ENCODE measurements around the gene LMTK3.
A peak's percentile ranks its signal among the peaks of the same experiment; 100 is the strongest.
"Not testable (repeated sequence)": the region's sequence is repeated elsewhere in the genome, so short reads cannot be mapped to it uniquely, and the experiment has no call there.

Gene LMTK3

DNA sequence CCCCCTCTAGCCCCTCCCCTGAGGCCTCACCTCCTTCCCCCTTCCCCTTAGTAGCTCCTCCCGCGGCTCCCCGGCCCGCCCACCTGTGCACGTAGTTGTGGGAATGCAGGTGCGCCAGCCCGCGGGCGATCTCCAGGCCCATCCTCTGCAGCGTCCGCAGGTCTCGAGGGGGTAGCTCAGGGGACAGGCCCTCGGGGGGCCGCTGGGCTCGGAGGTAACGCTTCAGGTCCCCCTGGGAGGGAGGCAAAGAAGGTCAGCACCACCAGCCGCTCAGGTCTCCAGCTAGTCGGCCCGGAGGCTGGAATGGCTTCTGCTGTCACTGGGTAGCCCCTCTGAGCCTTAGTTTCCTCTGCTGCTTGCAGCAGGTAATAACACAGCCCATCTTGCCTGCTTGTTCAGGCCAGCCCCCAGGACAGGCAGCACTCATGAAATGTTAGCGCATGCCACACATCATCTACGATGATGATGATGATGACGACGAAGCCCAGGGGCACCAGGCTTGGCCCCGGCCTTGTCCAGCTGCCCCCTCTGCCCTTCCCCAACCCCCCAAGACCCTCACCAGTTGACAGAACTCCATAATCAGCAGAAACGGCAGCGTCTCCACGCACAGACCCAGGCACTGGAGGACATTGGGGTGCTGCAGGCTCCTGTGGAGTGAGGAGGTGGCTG is 9.2 kb downstream of the LMTK3 start:
- DNase-seq = no peak

DNA sequence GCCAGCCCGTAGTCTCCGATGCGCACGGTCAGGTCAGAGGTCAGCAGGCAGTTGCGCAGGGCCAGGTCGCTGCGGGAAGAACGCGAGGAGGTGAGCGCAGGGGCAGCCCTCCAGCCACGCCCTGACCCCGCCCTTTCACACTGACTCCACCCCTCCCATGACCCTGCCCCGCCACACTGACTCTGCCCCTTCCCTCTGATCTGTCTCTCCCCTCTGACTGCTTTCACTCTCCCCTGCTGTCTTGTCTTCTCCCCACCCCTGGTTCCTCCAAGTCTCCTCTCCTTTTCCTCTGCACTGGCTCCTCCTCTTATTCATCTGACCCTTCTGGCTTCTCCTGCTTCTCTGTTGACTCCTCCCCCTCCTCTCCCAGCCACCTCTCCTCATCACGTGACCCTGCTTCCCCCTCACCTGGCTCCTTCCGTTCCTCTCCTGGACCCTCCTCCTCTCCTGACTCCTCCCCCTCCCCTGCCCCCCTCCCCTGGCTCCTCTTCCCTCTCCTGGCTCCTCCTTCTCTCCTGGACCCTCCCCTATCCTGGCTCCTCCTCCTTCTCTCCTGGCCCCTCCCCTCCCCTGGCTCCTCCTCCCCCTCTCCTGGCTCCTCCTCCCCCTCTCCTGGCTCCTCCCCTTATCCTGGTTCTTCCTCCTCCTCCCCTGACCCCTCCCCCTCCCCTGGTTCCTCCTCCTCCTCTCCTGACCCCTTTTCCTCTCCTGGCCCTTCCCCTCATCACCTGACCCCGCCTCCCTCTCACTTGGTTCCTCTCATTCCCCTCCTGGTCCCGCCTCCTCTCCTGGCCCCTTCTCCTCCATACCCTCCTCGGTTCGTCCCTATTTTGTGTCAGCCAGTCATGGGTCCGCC is 9.9 kb downstream of the LMTK3 start:
- peak; percentile 39 for DNase-seq

DNA sequence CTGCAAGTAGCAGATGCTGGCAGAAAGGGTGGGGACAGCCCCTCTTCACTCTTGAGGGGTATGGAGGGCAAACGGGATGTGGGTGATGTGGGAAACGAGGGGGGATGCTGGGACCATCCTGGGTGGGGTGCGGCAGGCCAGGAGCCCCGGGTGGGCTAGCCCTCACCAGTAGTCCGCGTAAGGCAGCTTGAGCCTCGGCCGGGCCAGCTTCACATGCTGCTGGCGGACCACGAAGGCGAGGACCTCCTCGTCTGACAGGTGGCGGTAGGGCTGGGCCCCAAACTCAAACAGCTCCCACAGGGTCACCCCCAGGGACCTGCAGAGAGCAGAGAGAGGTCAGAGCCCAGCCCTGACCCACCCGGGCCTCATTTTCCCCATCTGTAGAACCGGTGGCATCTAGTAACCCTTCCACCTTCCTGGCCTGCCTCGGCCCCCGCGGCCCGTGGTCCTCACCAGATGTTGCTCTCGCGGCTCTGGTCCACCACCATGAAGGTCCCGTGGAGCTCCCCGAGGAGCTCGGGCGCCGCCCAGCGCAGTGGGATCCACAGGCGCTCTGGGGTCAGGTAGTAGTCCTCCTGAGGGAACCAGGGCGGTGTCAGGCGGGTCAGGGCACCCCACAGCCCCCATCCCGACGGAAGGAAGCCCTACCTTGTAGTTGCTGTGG is 10.7 kb downstream of the LMTK3 start:
- DNase-seq = no peak

DNA sequence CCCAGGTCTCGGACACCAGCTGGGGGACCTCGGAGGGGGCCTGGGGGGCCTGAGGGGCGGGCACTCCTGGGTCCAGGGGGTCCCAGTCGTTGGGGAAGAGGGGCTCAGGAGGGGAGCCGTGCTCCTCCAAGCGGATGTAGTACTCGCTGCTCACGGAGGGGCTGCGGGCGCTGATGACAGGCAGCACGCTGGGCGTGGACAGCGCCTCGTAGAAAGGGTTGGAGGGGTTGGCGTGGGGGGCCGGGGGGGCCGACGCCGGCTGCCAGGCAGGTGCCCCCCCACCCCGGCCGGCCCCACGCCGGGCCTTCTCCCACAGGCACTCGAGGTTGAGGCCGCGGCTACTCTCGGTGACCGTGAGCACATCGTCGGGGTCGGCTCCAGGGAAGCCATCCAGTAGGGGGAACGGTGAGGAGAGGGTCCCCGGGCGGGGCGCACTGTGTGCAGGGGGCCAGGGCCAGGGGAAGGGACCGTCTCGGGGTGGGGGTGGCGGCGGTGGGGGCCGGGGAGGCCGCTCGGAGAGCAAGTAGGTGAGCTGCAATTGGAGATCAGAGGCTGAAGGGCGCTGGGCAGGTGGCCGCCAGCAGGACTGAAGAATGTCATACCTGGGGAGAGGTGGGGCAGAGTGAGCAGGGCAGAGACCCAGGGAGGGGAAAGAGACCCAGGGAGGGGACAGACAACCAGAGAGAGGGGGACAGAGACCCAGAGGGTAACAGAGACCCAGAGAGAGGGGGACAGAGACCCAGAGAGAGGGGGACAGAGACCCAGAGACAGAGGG is 12.1 kb downstream of the LMTK3 start:
- DNase-seq = no peak

DNA sequence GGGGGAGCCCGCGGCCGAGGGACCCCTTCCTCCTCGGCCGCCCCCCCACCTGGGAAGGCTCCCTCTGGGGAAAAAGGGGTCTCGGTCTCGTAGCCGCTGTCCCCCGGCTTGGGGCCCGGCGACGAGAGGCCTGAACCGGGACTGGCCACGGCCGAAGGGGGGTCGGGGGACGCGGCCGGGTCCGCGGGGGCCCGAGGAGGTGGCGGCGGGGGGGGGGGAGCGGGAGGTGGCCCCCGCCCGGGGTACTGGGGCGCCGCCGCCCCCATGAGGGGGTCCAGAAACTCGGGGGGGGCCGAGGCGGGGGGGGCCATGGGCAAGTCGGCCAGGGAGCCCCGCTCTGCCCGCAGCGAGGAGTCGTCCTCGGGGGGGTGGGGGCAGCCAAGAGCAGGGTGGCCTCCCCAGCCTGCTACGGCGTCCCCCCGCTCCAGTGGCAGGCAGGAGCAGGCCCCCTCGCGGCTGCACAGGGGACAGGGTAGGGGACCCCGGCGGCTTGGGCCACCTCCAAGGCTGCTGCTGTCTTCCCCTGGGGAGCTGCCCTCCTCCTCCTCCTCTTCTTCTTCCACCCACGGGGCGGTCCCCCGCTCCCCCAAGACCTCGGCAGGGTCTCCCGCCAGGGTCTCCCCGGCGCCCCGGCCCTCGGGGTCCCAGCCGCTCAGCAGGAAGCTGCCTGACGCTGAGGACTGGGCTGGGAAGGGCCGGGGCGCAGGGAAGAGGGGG is 12.9 kb downstream of the LMTK3 start:
- no peak for DNase-seq

DNA sequence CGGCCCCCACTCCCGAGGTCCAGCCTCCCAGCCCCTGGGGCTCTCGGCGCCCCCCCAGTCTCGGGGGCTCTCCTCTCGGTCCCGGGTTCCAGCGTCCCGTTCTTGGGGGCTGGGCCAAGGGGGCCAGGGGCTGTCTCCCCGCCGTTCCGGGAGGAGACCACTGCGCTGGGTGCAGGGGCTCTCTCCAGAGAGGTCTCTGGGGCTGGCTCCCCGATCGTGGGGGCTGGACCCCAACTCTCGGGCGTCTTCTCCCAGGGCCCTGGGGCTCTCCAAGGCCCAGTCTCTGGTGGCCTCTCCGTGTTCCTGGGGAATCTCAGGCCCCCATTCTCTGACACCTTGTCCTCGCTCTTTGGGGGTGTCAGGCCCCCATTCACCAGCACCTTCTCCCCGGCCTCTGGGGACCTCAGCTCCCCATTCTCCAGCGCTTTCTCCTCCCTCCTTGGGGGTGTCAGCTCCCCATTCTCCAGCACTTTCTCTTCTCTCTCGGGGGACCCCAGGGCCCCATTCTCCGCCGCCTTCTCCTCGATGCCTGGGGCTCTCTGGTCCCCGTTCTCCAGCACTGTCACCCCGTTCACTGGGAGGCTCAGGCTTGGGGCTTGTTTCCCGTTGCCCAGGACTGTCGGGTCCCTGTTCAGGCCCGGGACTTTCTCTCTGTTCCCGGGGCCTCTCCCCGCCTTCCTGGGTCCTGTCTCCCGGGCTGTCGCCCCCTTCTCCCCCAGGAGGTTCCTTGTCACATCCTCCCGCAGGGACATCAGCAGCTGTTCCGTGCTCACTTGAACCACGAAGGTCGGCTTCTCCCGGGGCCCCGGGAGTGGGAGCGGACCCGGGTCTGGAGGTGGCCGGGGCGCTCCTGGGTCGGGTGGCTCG is 13.7 kb downstream of the LMTK3 start:
- no peak for DNase-seq

DNA sequence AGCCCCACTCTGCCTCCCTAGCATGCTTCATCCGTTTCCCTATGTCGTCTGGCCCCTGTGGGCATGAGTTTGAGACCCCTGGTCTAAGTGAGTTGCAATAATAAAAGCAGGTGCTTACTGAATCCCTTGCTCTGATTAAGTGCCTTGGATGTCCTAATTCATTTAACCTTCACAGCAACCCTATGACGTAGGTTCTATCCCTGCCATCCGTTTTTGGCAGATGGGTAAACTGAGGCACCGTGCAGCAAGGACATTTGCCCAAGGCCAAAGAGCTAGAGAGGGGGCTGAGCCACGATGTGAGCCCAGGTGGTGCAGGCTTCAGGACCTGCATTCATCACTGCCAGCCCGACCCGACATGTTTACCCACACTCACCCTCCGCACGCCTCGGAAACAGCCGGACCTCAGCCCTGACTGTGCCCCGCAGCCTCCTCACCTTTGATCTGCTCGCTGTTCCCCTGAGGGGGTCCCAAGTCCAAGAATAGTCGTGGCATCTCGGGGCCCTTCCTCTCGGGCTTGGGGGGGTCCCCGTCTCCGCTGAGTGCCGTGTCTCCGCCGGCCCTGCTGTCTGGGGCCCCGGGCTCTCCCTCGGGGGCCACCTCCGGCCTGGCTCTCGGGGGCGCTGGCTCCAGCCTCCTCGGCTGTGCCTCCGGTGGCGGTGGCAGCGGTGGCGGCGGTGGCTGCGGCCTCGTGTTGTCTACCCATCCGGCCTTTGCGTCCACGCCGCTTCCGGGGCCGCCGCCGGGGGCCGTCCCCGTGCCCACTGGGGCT is 14.5 kb downstream of the LMTK3 start:
- no peak for DNase-seq

DNA sequence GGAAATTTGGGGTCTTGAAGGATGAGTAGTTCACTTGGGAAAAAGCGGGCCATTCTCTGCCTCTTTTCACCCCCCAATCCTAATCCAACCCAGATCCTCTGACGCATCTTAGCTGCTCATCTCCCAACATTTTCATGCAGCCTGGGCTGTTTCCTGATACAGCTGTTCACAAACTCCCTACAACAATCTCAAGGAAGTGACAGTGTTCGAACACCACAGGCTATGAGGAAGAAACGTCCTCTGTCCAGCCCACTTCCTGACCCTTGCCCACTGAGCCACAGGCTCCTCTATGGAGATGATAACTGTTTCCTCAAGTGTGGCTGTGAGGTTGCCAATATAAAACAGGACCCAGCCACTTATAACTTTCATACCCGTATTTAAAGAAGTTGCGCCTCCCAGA is 16.2 kb downstream of the LMTK3 start:
- no peak for DNase-seq

DNA sequence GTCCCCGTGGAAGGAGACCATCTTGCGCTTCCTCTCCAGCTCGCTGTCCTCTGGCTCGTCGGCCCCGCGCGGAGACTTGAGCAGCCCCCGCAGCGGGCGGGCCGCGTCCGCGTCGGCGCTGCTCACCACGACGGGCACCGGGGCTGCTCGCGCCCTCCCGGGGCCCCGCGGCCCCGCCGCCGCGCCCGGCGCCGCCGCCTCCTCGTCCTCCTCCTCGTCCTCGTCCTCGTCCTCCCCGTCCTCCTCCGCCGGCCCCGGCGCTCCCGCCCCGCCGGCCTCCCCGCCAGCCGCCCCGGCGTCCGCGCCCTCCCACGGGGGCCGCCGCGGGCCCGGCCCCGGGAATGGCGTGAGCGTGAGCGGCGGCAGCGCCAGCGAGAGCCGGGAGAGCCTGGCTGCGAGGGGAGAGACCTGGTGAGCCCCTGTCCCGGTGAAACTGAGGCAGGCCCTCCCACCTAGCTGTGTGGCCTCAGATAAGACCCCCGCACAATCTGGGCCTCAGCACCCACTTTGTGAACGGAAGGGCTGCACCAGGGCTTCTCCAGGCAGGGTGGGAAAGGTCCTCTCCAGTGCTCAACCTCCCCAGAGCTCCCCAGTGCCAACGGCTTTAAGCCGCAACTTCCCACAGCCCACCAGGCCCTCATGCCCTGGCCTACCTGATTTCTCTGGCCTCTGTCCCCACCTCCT is 17.8 kb downstream of the LMTK3 start:
- DNase-seq = no peak

DNA sequence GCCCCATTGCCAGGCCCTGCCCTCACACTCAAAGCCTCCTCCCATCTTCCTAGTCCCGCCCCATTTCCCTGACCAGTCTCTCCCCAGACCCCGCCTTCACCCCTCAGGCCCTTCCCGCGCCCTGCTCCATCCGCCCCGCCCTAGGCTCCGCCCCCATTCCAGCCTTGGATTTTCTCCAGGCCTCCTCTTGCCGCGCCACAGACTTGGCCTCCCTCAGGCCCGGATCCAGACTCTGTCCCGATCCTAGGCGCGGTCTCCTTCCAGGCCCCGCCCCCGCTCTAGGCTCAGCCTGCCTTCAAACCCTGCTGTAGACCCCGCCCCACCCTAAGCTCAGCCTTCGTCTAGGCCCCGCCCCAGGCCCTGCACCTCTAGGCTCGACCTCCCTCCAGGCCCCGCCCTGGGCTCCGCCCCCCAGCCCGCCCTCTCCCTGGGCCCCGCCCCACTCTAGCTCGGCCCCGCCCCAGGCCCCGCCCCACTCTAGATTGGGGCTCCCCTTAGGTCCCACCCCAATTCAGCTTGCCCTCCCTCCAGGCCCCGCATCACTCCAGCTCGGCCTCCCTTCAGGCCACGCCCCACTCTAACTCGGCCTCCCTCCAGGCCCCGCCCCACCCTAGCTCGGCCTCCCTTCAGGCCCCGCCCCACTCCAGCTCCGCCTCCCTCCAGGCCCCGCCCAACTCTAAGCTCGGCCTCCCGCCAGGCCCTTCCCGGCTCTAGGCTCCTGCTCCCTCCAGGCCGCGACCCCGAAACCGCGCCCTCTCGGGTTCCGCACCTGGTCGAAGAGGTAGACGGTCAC is 18.5 kb downstream of the LMTK3 start:
- peak; percentile 97 for DNase-seq

DNA sequence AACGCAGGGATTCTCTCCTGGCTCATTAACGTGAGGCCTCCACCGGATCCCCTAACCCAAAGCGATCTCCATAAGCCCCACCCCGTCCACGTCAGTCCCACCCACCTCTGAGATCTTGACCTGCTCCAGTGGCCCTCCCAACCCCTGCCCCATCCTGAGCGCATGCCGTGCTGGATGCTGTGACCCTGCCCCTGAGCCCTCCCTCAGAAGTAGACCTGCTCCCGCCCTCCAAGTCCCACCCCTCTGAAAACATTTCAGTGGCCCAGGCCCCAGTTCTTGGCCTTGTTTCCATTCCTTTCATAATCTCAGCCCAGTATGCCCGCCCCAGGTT is 19.9 kb downstream of the LMTK3 start:
- DNase-seq = no peak

DNA sequence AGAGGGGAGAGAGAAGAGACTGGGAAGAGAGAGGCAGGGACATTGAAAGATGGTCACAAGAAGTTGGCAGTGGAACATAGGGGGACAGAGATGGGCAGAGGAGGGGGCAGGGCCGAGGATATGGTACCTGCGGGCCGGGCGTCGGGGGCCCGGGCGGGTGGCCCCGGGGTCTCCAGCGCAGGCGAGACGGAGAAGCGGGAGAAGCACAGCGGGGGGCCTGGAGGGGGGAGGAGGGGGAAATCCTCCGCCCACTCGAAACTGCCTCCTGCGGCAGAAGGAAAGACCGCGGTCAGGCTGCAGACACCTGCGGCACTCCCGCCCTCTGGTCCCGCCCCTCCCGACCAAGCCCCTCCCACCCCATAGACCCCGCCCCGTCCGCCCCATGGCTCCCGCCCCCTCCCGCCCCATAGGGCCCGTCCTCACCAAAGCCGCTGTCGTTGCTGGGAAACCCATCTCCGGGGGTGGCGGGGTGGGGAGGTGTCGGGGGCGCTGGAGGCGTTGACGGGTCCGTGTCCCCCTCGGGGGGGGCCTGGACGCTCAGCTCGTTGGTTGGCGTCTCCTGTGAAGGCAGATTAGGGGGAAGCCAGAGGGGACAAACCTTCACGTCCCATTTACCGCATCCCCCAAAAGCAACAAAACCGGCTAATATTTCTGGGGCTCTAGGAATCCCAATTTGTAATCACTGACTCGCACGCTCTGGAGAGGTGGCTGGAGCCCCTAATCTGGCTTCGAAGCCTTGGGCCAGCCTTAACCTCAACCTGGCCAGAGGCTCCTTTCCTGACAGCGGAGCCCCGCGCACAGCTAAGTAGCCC is 20.4 kb downstream of the LMTK3 start:
- no peak for DNase-seq

DNA sequence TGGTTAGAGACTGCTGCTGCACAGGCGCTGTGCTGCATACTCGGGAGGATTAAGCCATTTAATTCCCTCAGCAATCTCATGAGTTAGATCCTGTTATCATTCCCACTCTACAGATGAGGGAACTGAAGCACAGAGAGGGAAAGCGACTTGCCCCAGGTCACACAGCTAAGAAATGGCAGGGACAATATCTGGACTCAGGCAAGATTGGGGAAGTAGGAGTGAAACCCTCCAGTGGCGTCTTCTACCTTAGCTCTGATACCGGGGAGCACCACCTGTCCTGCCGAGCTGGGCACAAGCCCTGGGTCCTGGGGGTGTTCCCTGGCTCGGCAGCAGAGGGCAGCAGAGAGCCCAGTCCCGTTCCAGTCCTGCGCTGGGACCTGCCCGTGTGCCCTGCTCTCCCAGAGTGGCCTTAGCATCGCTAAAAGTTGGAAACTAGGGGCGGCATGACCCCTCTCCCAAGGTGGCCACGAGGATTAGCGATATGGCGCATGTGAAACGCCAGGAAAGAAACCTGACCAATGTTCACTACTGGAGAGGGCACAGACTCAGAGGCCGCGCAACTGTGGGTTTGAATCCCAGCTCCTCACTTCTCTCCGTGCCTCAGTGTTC is 21.9 kb downstream of the LMTK3 start:
- DNase-seq = peak; percentile 35

DNA sequence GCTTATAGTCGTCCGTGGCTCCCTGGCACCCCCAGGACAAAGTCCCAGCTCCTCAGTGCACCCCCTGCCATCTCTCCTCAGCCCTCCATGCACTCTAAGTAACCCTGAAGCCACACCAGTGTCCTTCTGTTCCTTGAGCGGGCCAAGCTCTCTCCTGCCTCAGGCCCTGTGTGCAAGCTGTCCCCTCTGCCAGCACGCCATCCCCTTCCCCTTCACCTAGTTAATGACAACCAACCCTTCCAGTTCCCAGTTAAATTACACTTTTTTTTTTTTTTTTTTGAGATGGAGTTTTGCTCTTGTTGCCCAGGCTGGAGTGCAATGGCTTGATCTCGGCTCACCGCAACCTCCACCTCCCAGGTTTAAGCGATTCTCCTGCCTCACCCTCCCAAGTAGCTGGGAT is 23.2 kb downstream of the LMTK3 start:
- DNase-seq = not testable (repeated sequence)

DNA sequence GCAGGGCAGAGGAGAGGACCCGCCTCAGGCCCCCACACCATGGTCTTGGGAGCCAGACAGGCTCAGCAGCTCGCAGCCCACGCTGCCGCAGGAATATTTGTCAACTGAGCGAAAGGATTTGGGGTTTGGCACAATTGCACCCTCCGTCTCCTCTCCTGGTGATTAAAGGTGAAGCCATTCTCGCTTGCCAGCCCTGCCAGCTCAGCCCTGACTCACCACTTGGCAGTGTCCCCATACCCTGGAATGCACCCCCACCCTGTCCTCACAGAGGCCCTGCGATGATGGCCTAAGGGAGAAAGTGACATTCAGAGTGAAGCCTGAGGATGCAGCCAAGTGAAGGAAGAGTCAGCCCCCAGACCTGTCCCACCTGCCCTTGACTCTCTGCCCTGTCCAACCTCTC is 23.7 kb downstream of the LMTK3 start:
- peak; percentile 79 for DNase-seq

DNA sequence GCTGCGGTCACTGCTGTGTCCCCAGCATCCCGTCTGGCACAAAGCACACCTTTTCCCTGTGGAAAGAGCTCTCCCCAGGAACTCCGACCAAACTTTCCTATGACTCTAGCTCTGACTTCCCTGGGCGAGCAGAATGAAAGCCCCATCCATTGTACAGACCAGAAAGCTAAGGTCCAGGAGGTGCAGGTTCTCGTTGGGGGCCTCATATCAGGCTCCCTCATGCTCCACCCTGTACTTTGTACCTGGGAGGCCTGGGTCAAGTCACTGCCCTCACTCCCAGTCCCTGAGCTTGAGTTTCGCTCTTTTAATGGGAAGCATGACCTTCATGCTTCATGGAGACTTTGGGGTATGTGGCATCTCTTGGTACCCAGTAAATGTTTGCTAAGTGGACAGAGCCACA is 24.1 kb downstream of the LMTK3 start:
- DNase-seq = no peak

DNA sequence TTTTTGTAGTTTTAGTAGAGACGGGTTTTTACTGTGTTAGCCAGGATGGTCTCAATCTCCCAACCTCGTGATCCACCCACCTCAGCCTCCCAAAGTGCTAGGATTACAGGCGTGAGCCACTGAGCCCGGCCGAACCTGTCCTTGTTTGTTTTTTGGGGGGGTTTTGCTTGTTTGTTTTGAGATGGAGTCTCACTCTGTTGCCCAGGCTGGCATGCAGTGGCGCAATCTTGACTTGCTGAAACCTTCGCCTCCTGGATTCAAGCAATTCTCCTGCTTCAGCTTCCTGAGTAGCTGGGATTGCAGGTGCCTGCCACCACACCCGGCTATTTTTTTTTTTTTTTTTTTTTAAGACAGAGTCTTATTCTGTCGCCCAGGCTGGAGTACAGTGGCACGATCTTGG is 24.9 kb downstream of the LMTK3 start:
- DNase-seq = not testable (repeated sequence)
